CD14-positive monocyte (primary cell): ENCODE results near the gene MST1. TPM values are rescaled to one million over a fixed set of nuclear protein-coding genes. Genes with fewer than 3 reads are reported as not detected.

Experiments used
- DNase-seq, 3 donors: peaks; one replicate each; pipeline ENCODE4 v3.0.0-alpha.2; 2011 to 2022
- H2AFZ ChIP-seq: 2 replicates; pipeline ENCODE4 v1.6.0; 2012; ENCODE audit warnings: mild to moderate bottlenecking, low read depth, low read length, inconsistent platforms; ENCODE audit not compliant: insufficient read depth, poor library complexity, severe bottlenecking
- H3K27ac ChIP-seq, 2 donors: 1 replicate in 1 of 2; 2 replicates in 1 of 2; pipeline ENCODE4 v1.5.1; 2012 to 2013; ENCODE audit warnings: low read length in 2 of 2, control low read depth in 1 of 2, inconsistent platforms in 1 of 2, low read depth in 1 of 2, mild to moderate bottlenecking in 1 of 2
- H3K27me3 ChIP-seq, 2 donors: one replicate each; pipeline versions ENCODE4 v1.6.0 to v1.6.1; 2011 to 2013; ENCODE audit warnings: low read length in 2 of 2; ENCODE audit not compliant: control insufficient read depth in 2 of 2, insufficient read depth in 2 of 2
- H3K36me3 ChIP-seq, 2 donors: replicated peaks in 1 of 2; 1 replicate in 1 of 2; 2 replicates in 1 of 2; pipeline versions ENCODE4 v1.5.1 to v1.6.1; 2012 to 2013; ENCODE audit warnings: low read length in 2 of 2, control low read depth in 1 of 2, inconsistent platforms in 1 of 2, mild to moderate bottlenecking in 1 of 2; ENCODE audit not compliant: insufficient read depth in 2 of 2, control insufficient read depth in 1 of 2
- H3K4me1 ChIP-seq, 2 donors: 1 replicate in 1 of 2; 2 replicates in 1 of 2; pipeline versions ENCODE4 v1.5.1 to v1.6.1; 2012 to 2013; ENCODE audit warnings: low read length in 2 of 2, control low read depth in 1 of 2, inconsistent platforms in 1 of 2, mild to moderate bottlenecking in 1 of 2, moderate library complexity in 1 of 2; ENCODE audit not compliant: insufficient read depth in 2 of 2, control insufficient read depth in 1 of 2
- H3K4me2 ChIP-seq: replicated peaks from 2 replicates; pipeline ENCODE3; 2012; ENCODE audit warnings: low read length, moderate library complexity, mild to moderate bottlenecking; ENCODE audit not compliant: poor library complexity, severe bottlenecking; ENCODE audit errors: extremely low read depth
- H3K4me3 ChIP-seq, 3 experiments: fragments of 200-600 bp in 1 of 3; sonication (generic) in 1 of 3; replicated peaks in 1 of 3; 1 replicate in 2 of 3; 2 replicates in 1 of 3; pipeline ENCODE4 v1.5.1; 2011 to 2013; ENCODE audit warnings: low read length in 3 of 3, mild to moderate bottlenecking in 3 of 3, control low read depth in 2 of 3, low read depth in 2 of 3, inconsistent platforms in 1 of 3, moderate library complexity in 1 of 3
- H3K79me2 ChIP-seq: 2 replicates; pipeline ENCODE4 v1.6.0; 2012; ENCODE audit warnings: mild to moderate bottlenecking, control low read depth, inconsistent platforms, low read length, moderate library complexity; ENCODE audit not compliant: insufficient read depth
- H3K9ac ChIP-seq: 2 replicates; pipeline ENCODE4 v1.6.0; 2017; ENCODE audit warnings: low read length, mild to moderate bottlenecking; ENCODE audit not compliant: insufficient read depth, poor library complexity, severe bottlenecking
- H3K9me3 ChIP-seq, 2 donors: replicated peaks in 1 of 2; 1 replicate in 1 of 2; 2 replicates in 1 of 2; pipeline versions ENCODE4 v1.5.1 to v1.6.1; 2012 to 2013; ENCODE audit warnings: low read length in 2 of 2, control low read depth in 1 of 2; ENCODE audit not compliant: control insufficient read depth in 1 of 2, insufficient read depth in 1 of 2
- H4K20me1 ChIP-seq: 2 replicates; pipeline ENCODE4 v1.6.0; 2012; ENCODE audit warnings: mild to moderate bottlenecking, low read length, control low read depth, moderate library complexity; ENCODE audit not compliant: insufficient read depth
- H3K27ac Mint-ChIP-seq, 7 donors: one replicate each; pipeline ENCODE4 v1.8.0; 2020; ENCODE audit warnings: mild to moderate bottlenecking in 7 of 7, mixed read lengths in 7 of 7, moderate library complexity in 6 of 7, inconsistent platforms in 2 of 7
- H3K27me3 Mint-ChIP-seq, 3 donors: one replicate each; pipeline ENCODE4 v1.8.0; 2021 to 2022; ENCODE audit warnings: low read depth in 3 of 3, mild to moderate bottlenecking in 3 of 3, mixed read lengths in 3 of 3, moderate library complexity in 3 of 3, inconsistent platforms in 1 of 3
- H3K36me3 Mint-ChIP-seq, 2 donors: one replicate each; pipeline ENCODE4 v1.8.0; 2020; ENCODE audit warnings: mixed read lengths in 2 of 2, inconsistent platforms in 1 of 2, mild to moderate bottlenecking in 1 of 2
- H3K4me1 Mint-ChIP-seq: one replicate; pipeline ENCODE4 v1.8.0; 2020; ENCODE audit warnings: mild to moderate bottlenecking, mixed read lengths
- H3K4me3 Mint-ChIP-seq, 2 donors: one replicate each; pipeline ENCODE4 v1.8.0; 2020; ENCODE audit warnings: mild to moderate bottlenecking in 2 of 2, mixed read lengths in 2 of 2, moderate library complexity in 1 of 2
- H3K9me3 Mint-ChIP-seq, 7 donors: one replicate each; pipeline ENCODE4 v1.8.0; 2020 to 2022; ENCODE audit warnings: mixed read lengths in 7 of 7, mild to moderate bottlenecking in 6 of 7, moderate library complexity in 6 of 7, inconsistent platforms in 2 of 7
- CTCF ChIP-seq: fragments of 200-600 bp; IDR thresholded peaks from one replicate; pipeline ENCODE4 v1.8.0; 2022; ENCODE audit warnings: antibody characterized with exemption, mild to moderate bottlenecking
- WGBS: methylation state at CpG from one replicate; pipeline ENCODE4 v1.1.5; 2013; ENCODE audit warnings: missing lambda C conversion rate; ENCODE audit not compliant: insufficient coverage; 5-methylcytosine and 5-hydroxymethylcytosine counted together
- intact Hi-C, 2 donors: fragments of 100-400 bp; cut with micrococcal nuclease; formaldehyde crosslinking; loops; one replicate each; pipeline versions ENCODE4 v1.15.0 to v1.15.1; 2023
- polyA plus RNA-seq, 3 donors: library from polyadenylated mRNA; depleted of rRNA in 1 of 3; unstranded in 2 of 3; stranded (reverse) in 1 of 3; fragments of 300-500 nt in 2 of 3; fragments of >200 nt in 1 of 3; fragmentation: Illumina TruSeq in 2 of 3; gene quantifications; 1 replicate in 2 of 3; 2 replicates in 1 of 3; pipeline ENCODE4 v1.2.3, GENCODE V29; 2012 to 2021

Gene MST1
- polyA plus RNA-seq, 3 donors = 0.28 to 17.8 TPM; not detected in 1

GRCh38 chr3:49667701-49668413, 21.4 kb downstream of the MST1 start:
- Histone ChIP-seq H3K4me3 (no peak overlapping the region), H3K9ac (no peak overlapping the region), H3K9me3 (no peaks in the 10 kb centered on the region), H3K79me2 (no peaks in the 10 kb centered on the region), H4K20me1 (peaks cover 6% of the 10 kb centered on the region), H3K4me2 (no peak overlapping the region), H3K27me3 (no peaks in the 10 kb centered on the region), H3K36me3 (no peaks in the 10 kb centered on the region), H2AFZ (no peak overlapping the region), H3K4me1 (peaks cover 0 to 8% of the 10 kb centered on the region in 2 donors), H3K27ac (no peak overlapping the region)
- Mint-ChIP-seq H3K4me1 (peaks cover 16% of the 10 kb centered on the region), H3K27ac (no peak overlapping the region), H3K9me3 (peaks cover 0 to 7% (median 0%) of the 10 kb centered on the region in 7 donors), H3K27me3 (peaks cover 10 to 13% (median 11%) of the 10 kb centered on the region in 3 donors), H3K36me3 (no peaks in the 10 kb centered on the region), H3K4me3 (no peak overlapping the region)
- DNase-seq = no peak
- intact Hi-C loops = no loop called here
- no peak for TF ChIP-seq CTCF
- WGBS = 90% methylated on average over 23 of the region's 25 CpGs

- DNase-seq = no peak
- Mint-ChIP-seq H3K4me3 (no peak overlapping the region), H3K27me3 (peaks cover 10 to 11% (median 11%) of the 10 kb centered on the region in 3 donors), H3K27ac (no peak overlapping the region), H3K36me3 (no peaks in the 10 kb centered on the region), H3K9me3 (peaks cover 0 to 2% (median 0%) of the 10 kb centered on the region in 7 donors), H3K4me1 (peaks cover 11% of the 10 kb centered on the region)
- no peak overlapping the region for H3K27ac ChIP-seq
- H3K9ac ChIP-seq = no peak overlapping the region
- no peak overlapping the region for H3K4me2 ChIP-seq
- intact Hi-C loops = no loop called here
- H3K9me3 ChIP-seq = no peaks in the 10 kb centered on the region
- H3K4me1 ChIP-seq = peaks cover 0 to 8% of the 10 kb centered on the region in 2 donors
- H3K36me3 ChIP-seq = no peaks in the 10 kb centered on the region
- H3K79me2 ChIP-seq = no peaks in the 10 kb centered on the region
- WGBS = 96% methylated on average over 5 of the region's 8 CpGs
- TF ChIP-seq CTCF = no peak
- no peak overlapping the region for H2AFZ ChIP-seq
- no peak overlapping the region for H3K4me3 ChIP-seq
- H4K20me1 ChIP-seq = peaks cover 5% of the 10 kb centered on the region
- H3K27me3 ChIP-seq = no peaks in the 10 kb centered on the region
These were observed 22.7 kb downstream of the MST1 start for GRCh38 chr3:49666592-49666991.
